ENCODE results near the gene SIAH1. TPM values are rescaled to one million over a fixed set of nuclear protein-coding genes. Genes with fewer than 3 reads are reported as not detected.
"Not testable (repeated sequence)": the region's sequence is repeated elsewhere in the genome, so short reads cannot be mapped to it uniquely, and the experiment has no call there.

Gene SIAH1
- total and polyA plus RNA-seq, 12 donors: 10.1 to 17.2 (median 14.5) TPM

GRCh38 chr16:48359983-48360382, 25.2 kb downstream of the SIAH1 start:
- Histone ChIP-seq H3K27me3 (no peaks in the 10 kb centered on the region), H3K9me3 (no peaks in the 10 kb centered on the region), H3K4me1 (peaks cover 2 to 45% (median 15%) of the 10 kb centered on the region in 9 donors), H3K27ac (no peak overlapping the region), H3K4me3 (no peak overlapping the region), H3K36me3 (peaks cover 0 to 56% (median 8%) of the 10 kb centered on the region in 9 donors)
- intact Hi-C loops (cut with DNase I): loop anchor here in 6 of 10 donors (5.0 to 10.0 kb wide), 5 partner anchors 177 to 267 kb away; no protein-coding TSS in a partner anchor
- ATAC-seq (no peak), DNase-seq (no peak)
- TF ChIP-seq CTCF (IDR thresholded peaks at IDR 0.05): no peak
- 92 to 94% methylated on average over 2 of the region's 2 CpGs for WGBS, 2 donors

- intact Hi-C loops (cut with DNase I): loop anchor here in 6 of 10 donors (5.0 to 10.0 kb wide), 5 partner anchors 179 to 269 kb away; no protein-coding TSS in a partner anchor
- H3K27me3 ChIP-seq: no peaks in the 10 kb centered on the region
- 96 to 97% methylated on average over 3 of the region's 3 CpGs for WGBS, 2 donors
Observed at GRCh38 chr16:48358419-48358818, 26.8 kb downstream of the SIAH1 start.

GRCh38 chr16:48356633-48357376, 28.4 kb downstream of the SIAH1 start:
- intact Hi-C loops (cut with DNase I): loop anchor here in 6 of 10 donors (5.0 to 10.0 kb wide), 5 partner anchors 180 to 270 kb away; no protein-coding TSS in a partner anchor
- no peak for DNase-seq
- no peak overlapping the region for H3K4me3 ChIP-seq
- H3K4me1 ChIP-seq: peaks cover 0 to 35% (median 11%) of the 10 kb centered on the region in 9 donors
- H3K36me3 ChIP-seq: peaks cover 0 to 72% (median 11%) of the 10 kb centered on the region in 9 donors
- H3K27me3 ChIP-seq: no peaks in the 10 kb centered on the region
- TF ChIP-seq CTCF (IDR thresholded peaks at IDR 0.05): no peak
- WGBS, 2 donors: 83 to 87% methylated on average over 4 of the region's 4 CpGs
- no peak for ATAC-seq
- H3K9me3 ChIP-seq: no peaks in the 10 kb centered on the region
- peak overlapping the region in 1 of 10 donors; percentile 19 for H3K27ac ChIP-seq

More at GRCh38 chr16:48358419-48358818, 26.8 kb downstream of the SIAH1 start:
- H3K27ac ChIP-seq: no peak overlapping the region
- DNase-seq: no peak
- ATAC-seq: no peak
- TF ChIP-seq CTCF (IDR thresholded peaks at IDR 0.05): no peak
- peaks cover 0 to 61% (median 8%) of the 10 kb centered on the region in 9 donors for H3K36me3 ChIP-seq
- H3K4me3 ChIP-seq: no peak overlapping the region
- H3K4me1 ChIP-seq: peaks cover 0 to 35% (median 13%) of the 10 kb centered on the region in 9 donors
- no peaks in the 10 kb centered on the region for H3K9me3 ChIP-seq

- ATAC-seq: no peak
- 90 to 92% methylated on average over 11 of the region's 11 CpGs for WGBS, 2 donors
- H3K4me3 ChIP-seq: no peak overlapping the region
- no peak for TF ChIP-seq CTCF (IDR thresholded peaks at IDR 0.05)
- H3K27me3 ChIP-seq: no peaks in the 10 kb centered on the region
- intact Hi-C loops (cut with DNase I): loop anchor here in 9 of 10 donors (5.0 to 10.0 kb wide), 6 partner anchors 182 to 272 kb away; no protein-coding TSS in a partner anchor
- H3K9me3 ChIP-seq: no peaks in the 10 kb centered on the region
- peaks cover 0 to 79% (median 24%) of the 10 kb centered on the region in 9 donors for H3K36me3 ChIP-seq
- H3K27ac ChIP-seq: peak overlapping the region in 2 of 10 donors; percentile 5 to 37
- peaks cover 0 to 30% (median 9%) of the 10 kb centered on the region in 9 donors for H3K4me1 ChIP-seq
- DNase-seq: no peak
Observed at GRCh38 chr16:48354877-48355855, 30.0 kb downstream of the SIAH1 start.

- Histone ChIP-seq H3K36me3 (peaks cover 0 to 84% (median 25%) of the 10 kb centered on the region in 9 donors), H3K4me1 (peaks cover 0 to 30% (median 9%) of the 10 kb centered on the region in 9 donors)
- H3K4me3 ChIP-seq, DNase-seq, H3K27me3 ChIP-seq, H3K27ac ChIP-seq, ATAC-seq, H3K9me3 ChIP-seq: not testable (repeated sequence)
- intact Hi-C loops (cut with DNase I): loop anchor here in 8 of 10 donors (5.0 to 10.0 kb wide), 4 partner anchors 188 to 270 kb away; no protein-coding TSS in a partner anchor
- WGBS, 2 donors: 97 to 99% methylated on average over 5 of the region's 5 CpGs
Observed at GRCh38 chr16:48354385-48354784, 30.8 kb downstream of the SIAH1 start.
